Stimulated activated CD8-positive, alpha-beta memory T cell treated with anti-CD3 and anti-CD28 coated beads, Interleukin-4, amount 100 ng/mL, for 4 hours (primary cell): ENCODE data around the gene MYOM3.

ENCODE experiments used
- DNase-seq, 2 donors: peaks; one replicate each; pipeline ENCODE4 v3.0.0-alpha.2; 2020; ENCODE audit warnings: low read depth in 2 of 2, low spot score in 1 of 2

MYOM3 gene

GRCh38 chr1:24096739-24097103, 15.2 kb downstream of the MYOM3 start:
- no peak for DNase-seq

DNA sequence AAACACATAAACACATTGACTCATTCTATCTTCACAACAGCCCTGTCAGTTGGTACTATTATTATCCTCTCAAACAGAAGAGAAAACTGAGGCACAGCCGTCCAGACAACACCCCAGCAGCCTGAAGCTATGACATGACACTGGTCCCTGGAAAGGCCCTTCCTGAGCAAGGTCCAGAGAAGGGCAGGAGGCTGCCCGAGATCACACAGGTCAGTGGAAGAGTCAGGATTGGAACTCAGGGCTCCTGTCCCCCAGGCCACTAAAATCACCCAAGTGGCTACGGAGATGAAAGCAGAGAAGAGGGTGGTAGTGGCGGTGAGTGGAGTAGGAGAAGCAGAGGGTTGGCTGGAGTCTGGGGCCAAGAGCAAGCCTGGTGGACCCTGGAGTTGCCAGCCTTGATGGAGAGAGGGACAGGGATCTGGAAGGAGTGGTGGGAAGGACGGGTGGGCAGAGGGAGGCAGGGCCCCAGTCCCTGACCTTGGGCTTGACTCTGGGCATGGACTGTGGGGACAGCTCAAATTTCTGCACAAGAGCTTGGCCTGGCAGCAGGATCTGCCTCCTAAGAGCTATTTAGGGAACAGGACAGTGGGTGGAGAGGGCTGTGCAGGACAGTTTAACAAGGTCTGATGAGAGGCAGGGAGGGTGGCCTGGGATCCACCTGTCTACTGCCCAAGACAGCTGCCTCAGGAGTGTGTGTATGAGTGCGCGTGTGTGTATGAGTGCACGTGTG, 15.8 kb downstream of the MYOM3 start:
- DNase-seq = no peak

- no peak for DNase-seq
Measured at GRCh38 chr1:24095140-24095859, 16.6 kb downstream of the MYOM3 start.

GRCh38 chr1:24094554-24094953, 17.4 kb downstream of the MYOM3 start:
- no peak for DNase-seq

GRCh38 chr1:24093732-24094131, 18.2 kb downstream of the MYOM3 start:
- DNase-seq = no peak

GRCh38 chr1:24092979-24093378, 19.0 kb downstream of the MYOM3 start:
- DNase-seq = no peak

GRCh38 chr1:24091971-24092482, 19.9 kb downstream of the MYOM3 start:
- DNase-seq = no peak

- DNase-seq = no peak
Measured at GRCh38 chr1:24090736-24091135, 21.2 kb downstream of the MYOM3 start.

- no peak for DNase-seq
Measured at GRCh38 chr1:24089743-24090555, 22.0 kb downstream of the MYOM3 start.

DNA sequence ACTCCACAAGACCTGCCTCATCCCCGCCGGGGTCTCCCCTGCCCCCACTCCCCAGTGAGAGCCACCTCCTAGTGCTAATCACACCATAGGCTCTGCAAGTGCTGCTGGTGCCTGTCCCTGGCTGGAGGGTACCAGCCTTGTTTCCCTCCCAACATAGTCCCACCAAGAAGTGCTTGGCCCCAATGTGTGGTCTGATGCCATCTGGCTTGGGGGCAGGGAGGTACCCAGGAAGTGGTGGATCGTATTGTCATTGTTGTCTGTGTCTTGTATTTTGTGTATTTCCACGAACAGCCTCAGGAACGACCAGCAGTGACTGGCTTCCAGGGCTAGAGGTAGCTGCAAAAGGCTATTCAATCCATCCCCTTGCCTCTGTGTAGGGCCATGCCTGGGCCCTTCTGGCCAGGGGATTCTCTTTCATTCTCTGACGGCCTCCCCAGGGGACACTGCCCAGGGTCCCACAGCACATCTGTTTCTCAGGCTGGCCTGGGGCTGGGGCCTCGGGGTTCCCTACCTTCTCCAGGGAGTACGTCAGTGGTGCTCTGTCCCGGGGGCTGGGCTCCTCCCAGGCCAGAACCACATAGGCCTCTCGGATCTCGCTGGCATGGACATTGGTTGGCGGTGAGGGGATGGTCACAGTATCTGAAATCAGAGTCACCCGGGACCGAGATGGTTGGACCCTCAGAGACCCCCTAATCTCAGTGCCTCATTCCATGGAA, 22.8 kb downstream of the MYOM3 start:
- no peak for DNase-seq

- DNase-seq = no peak
Measured at GRCh38 chr1:24086466-24086865, 25.5 kb downstream of the MYOM3 start.

DNA sequence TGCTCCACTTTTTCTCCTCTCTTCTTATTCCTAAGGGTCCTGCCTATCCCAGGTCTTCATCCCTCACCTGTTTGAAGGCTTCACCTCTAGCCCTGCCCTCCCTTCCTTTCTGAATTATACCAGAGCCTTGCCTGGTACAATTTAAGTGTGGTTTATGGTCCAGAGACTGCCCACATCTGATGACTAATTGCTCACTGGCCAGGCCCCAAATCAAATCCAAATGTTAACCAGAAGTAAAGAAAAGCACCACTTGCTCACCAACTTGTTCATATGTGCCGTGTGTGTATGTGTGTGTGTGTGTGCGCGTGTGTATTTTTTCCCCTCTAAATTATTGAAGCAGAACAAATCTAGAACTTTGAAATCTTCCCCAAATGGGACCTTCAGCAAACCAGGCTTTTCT, 26.4 kb downstream of the MYOM3 start:
- no peak for DNase-seq

GRCh38 chr1:24085007-24085406, 26.9 kb downstream of the MYOM3 start:
- DNase-seq = no peak

GRCh38 chr1:24084050-24084449, 27.9 kb downstream of the MYOM3 start:
- no peak for DNase-seq

DNA sequence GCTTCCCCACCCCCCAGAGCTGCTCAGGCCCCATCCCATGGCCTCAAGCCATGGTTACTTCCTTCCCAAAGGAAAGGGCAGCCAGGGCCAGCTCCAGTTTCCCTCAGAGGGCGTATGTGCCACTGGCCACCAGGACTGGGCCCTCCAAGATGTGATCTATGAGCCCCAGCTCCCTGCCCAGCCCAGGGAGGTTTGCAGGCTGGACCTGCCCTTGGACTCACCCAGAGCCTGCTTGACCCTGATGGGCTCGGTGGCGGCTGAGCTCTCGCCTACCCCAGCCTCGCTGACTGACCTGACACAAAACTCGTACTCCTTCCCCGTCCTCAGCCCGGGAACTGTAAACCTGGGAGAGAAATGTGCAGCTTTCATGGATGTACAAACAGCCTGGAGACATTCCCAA, 29.6 kb downstream of the MYOM3 start:
- no peak for DNase-seq

DNA sequence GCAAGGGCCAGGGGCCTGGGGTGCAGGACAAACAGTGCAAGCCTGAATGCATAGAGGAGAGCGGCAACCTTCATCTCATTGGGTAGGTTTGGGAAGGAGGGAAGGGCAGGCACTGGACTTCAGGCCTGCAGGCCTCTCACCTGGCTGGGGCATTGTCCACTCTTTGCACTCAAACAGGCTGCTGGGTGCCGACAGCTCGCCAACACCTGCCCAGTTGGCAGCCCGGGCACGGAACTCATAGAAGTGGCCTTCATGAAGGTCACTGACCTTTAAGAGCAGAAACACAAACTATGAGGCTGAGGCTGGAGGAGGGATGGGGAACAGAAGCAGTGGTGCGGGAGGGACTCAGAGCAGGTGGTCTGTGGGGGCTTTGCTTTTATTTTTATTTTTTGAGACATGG, 30.7 kb downstream of the MYOM3 start:
- no peak for DNase-seq

DNA sequence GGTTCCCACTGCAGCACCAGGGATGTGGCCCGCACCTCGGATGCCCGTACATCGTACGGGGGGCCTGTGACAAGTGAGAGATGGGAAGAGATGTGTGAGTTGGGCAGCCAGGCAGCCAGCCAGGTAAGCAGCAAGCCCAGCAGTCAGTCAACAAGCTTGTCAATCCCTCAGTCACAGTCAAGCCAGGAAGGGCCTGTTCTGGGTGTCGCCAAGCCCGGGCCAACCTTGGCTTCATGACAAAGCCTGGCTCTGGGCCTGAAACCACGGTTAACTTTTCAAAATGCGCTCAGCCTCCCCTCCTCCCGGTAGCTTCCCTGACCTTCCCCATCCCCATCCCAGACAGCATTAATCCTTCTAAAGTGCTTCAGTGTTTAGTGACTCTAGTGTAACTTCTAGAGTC, 31.8 kb downstream of the MYOM3 start:
- DNase-seq = no peak

DNA sequence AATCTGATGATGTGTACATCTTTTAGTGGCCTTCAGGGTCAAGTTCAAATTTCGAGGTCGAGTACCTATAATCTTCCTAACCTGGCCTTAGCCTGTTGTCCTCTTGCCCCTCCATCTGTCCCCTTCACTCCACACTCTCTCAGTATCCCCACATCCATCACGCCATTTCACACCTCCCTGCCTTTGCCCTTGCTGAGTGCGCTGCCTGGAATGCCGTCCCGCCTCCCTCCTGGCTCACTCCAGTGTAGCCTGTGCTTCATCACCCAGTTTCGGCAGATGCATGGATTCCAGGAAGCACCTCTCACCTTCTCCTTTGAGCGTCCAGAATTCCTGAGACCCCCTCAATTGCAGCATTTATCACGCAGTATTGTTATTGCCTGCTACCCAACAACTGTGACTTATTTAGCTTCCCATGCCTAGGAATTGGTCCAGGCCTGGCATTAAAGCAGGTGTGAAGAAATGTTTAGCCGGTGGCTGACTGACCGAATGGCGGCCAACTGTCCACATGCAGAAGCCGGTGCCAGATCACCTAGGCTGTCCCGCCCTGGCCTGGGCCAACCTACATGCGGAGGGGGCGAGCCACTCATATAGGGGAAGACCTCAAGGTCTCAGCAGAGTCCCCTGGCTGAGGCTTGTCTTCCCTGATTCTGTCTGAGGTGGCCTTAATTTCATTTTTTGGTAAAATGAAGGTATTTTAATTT, 34.5 kb downstream of the MYOM3 start:
- no peak for DNase-seq

DNA sequence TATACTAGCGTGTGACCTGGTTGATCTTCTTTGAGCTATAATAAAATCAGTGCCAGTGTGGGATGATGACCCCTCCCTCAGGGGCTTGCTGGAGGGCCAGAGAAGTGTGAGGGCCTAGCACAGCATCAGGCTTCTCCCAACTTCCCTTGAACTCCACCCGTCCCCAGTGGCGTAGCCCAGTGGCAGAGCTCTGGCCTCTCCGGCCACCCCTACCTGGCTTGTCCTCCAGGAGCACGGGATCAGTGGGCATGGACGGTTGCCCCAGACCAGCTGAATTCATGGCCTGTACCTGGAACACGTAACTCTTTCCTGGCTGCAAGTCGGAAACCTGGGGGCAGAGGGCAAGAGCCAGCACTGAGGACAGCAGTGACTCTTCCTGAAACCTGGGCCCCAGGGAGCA, 36.0 kb downstream of the MYOM3 start:
- DNase-seq = no peak

DNA sequence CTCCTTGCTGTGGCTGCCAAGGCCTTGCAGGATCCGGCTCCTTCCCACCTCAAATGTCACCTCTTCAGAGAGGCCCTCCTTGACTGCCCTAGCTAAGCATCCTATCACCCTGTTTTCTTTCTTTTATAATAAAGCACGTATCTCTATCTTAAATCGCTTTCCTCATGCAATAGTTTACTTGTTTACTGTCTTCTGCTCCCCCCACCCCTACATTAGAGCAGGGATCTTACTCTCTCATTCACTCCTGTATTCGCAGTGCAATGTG, 36.4 kb downstream of the MYOM3 start:
- no peak for DNase-seq
